ENCODE measurements around the gene ABCF1. TPM values are rescaled to one million over a fixed set of nuclear protein-coding genes. Genes with fewer than 3 reads are reported as not detected.

ABCF1 gene
- total and polyA plus RNA-seq, 2 of the 8 experiments (the other 6 are each of a cell fraction or from before 2014, with no cell fraction given) = 48.8 to 123 TPM

- FAIRE-seq (no peak), DNase-seq (ENCODE audit: low read depth in 1 of 2, low spot score in 2 of 2) (no peak)
- H3K4me2 ChIP-seq (ENCODE audit: insufficient read depth in 1 of 2, low read depth in 2 of 2, low read length in 2 of 2) = peak overlapping the region; percentile 30 to 91; a peak in 2 of 4 replicates
- H3K18ac ChIP-seq (ENCODE audit: extremely low read depth, low read length) = no peak overlapping the region
- no peak overlapping the region for H4K8ac ChIP-seq (ENCODE audit: extremely low read depth, insufficient read depth, low read length)
- H3K4me3 ChIP-seq (ENCODE audit: extremely low read depth in 1 of 4, insufficient read depth in 2 of 4, low read depth in 3 of 4, low read length in 4 of 4) = no peak overlapping the region
- no peak overlapping the region for H3K27ac ChIP-seq (ENCODE audit: low read depth, low read length)
- H3K4ac ChIP-seq (replicated peaks; ENCODE audit: insufficient read length, low read depth, low read length) = no peak overlapping the region
- no peaks in the 10 kb centered on the region for H3K27me3 ChIP-seq (replicated peaks in 1 of 4; ENCODE audit: control insufficient read depth in 3 of 4, extremely low read depth in 1 of 4, insufficient read depth in 3 of 4, low read length in 3 of 4)
- no peak overlapping the region for H3K23ac ChIP-seq (ENCODE audit: insufficient read length)
- H2AK5ac ChIP-seq (ENCODE audit: low read depth, low read length) = no peak overlapping the region
- no peak overlapping the region for H4K91ac ChIP-seq (replicated peaks; ENCODE audit: insufficient read length, low read length)
- no peak overlapping the region for H2BK20ac ChIP-seq (ENCODE audit: low read length)
- H2BK5ac ChIP-seq (ENCODE audit: low read depth, low read length) = no peak overlapping the region
- no peak overlapping the region for H3K56ac ChIP-seq (replicated peaks; ENCODE audit: insufficient read length, low read depth, low read length)
- H2BK120ac ChIP-seq (replicated peaks; ENCODE audit: low read depth, low read length) = no peak overlapping the region
- H3K23me2 ChIP-seq (ENCODE audit: low read depth, low read length) = peaks cover 9% of the 10 kb centered on the region; the same call in 1 of the 2 replicates
- H2BK12ac ChIP-seq (ENCODE audit: low read depth, low read length) = no peak overlapping the region
- H3K36me3 ChIP-seq (ENCODE audit: control insufficient read depth in 2 of 4, insufficient read depth in 4 of 4, low read length in 3 of 4) = peaks cover 10 to 25% (median 16%) of the 10 kb centered on the region in 4 experiments; a peak in 7 of 8 replicates
- H4K5ac ChIP-seq (ENCODE audit: insufficient read length, low read depth, low read length) = no peak overlapping the region
- peak overlapping the region in 1 of 4 experiments; percentile 1; a peak in 1 of 7 replicates for H3K9ac ChIP-seq (replicated peaks in 1 of 4; ENCODE audit: extremely low read depth in 1 of 4, low read depth in 3 of 4, low read length in 3 of 4)
- POLR2A ChIA-PET (ENCODE audit: partially characterized antibody) = interaction anchor here (0.8 to 27.0 kb wide), 8 partner anchors 10 to 45 kb away, joined by 3 to 712 read pairs (median 6); partner anchors contain the start of genes GNL1 and MRPS18B
- H3K14ac ChIP-seq (ENCODE audit: insufficient read length) = no peak overlapping the region
- H3K4me1 ChIP-seq (replicated peaks in 1 of 4; ENCODE audit: control insufficient read depth in 3 of 4, insufficient read depth in 4 of 4, low read length in 3 of 4) = peaks cover 0 to 4% (median 2%) of the 10 kb centered on the region in 4 experiments; a peak in 5 of 7 replicates
- CTCF ChIA-PET (ENCODE audit: partially characterized antibody) = interaction anchor here (1.0 to 1.6 kb wide), 2 partner anchors 24 to 556 kb away, joined by 3 to 10 read pairs; no protein-coding TSS in a partner anchor
- H3K79me2 ChIP-seq (ENCODE audit: control insufficient read depth in 1 of 2, insufficient read depth in 2 of 2, low read length in 2 of 2) = peaks cover 23 to 49% of the 10 kb centered on the region in 2 experiments
- no peaks in the 10 kb centered on the region for H3K9me3 ChIP-seq (ENCODE audit: insufficient read depth in 2 of 2, low read depth in 1 of 2, low read length in 1 of 2)
- H3K79me1 ChIP-seq (ENCODE audit: low read depth, low read length) = peaks cover 17% of the 10 kb centered on the region
- H2AFZ ChIP-seq (ENCODE audit: low read length) = no peak overlapping the region
- WGBS, 2 experiments (ENCODE audit: extremely low coverage in 1 of 2, insufficient coverage in 1 of 2, insufficient read length in 1 of 2, insufficient replicate concordance in 2 of 2, low coverage in 1 of 2, low lambda C conversion rate in 2 of 2, missing lambda C conversion rate in 1 of 2) = 66% methylated on average over 4 of the region's 4 CpGs; no CpG with 5 or more reads in 1 of the 2 experiments
- H2BK15ac ChIP-seq (ENCODE audit: low read length) = no peak overlapping the region
- H4K20me1 ChIP-seq (replicated peaks in 1 of 2; ENCODE audit: control insufficient read depth in 1 of 2, insufficient read depth in 2 of 2, low read length in 2 of 2) = peaks cover 0 to 23% of the 10 kb centered on the region in 2 experiments
- TF ChIP-seq MAFK (IDR thresholded peaks at IDR 0.05; ENCODE audit: low read depth, low read length) (no peak), SIX5 (IDR thresholded peaks at IDR 0.05; ENCODE audit: low read depth, low read length) (no peak), EZH2 (IDR thresholded peaks at IDR 0.05; ENCODE audit: low read depth, low read length, severe bottlenecking) (no peak), CREB1 (IDR thresholded peaks at IDR 0.05) (no peak), EP300 (IDR thresholded peaks at IDR 0.05; ENCODE audit: borderline replicate concordance in 1 of 2, low read depth in 2 of 2, low read length in 2 of 2) (no peak), KDM5A (IDR thresholded peaks at IDR 0.05; ENCODE audit: low read length) (no peak)
Observed at GRCh38 chr6:30573113-30573512, 1.9 kb downstream of the ABCF1 start.
